ENCODE measurements around the gene TAGAP. TPM values are rescaled to one million over a fixed set of nuclear protein-coding genes. Genes with fewer than 3 reads are reported as not detected.
"Not testable (repeated sequence)": the region's sequence is repeated elsewhere in the genome, so short reads cannot be mapped to it uniquely, and the experiment has no call there.

TAGAP gene
- total RNA-seq, 4 donors from 2014 or later: 2.7 to 9.8 (median 4.6) TPM

DNA sequence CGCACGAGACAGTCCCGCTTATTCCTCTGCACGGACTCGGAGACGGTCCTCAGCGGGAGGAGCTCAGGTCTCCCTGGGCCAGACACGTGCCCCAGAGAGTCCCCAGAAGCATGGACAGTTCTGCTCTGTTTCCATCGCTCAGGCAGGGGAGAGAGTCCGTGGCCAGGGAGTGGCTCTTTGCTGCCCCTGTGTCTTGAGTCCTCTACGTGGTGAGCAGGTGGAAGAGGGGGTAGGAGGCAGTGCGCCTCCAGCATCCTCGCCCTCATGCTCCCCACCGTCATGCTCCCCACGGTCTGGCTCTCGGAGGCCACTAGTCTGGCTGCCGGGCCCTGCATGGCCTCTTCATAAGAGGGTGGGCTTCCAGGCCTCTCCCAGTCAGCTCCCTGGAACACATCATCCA lies 8.9 kb downstream of the TAGAP start:
- peaks cover 0 to 11% (median 0%) of the 10 kb centered on the region in 4 donors for H3K4me1 ChIP-seq
- H3K27me3 ChIP-seq: no peaks in the 10 kb centered on the region
- H3K27ac ChIP-seq: no peak overlapping the region
- H3K4me3 ChIP-seq: no peak overlapping the region
- 92 to 95% methylated on average over 13 to 16 of the region's 17 CpGs for WGBS, 2 donors
- H3K9me3 ChIP-seq: no peaks in the 10 kb centered on the region
- TF ChIP-seq CTCF (IDR thresholded peaks at IDR 0.05): no peak
- no peak for TF ChIP-seq EP300 (IDR thresholded peaks at IDR 0.05)
- H3K36me3 ChIP-seq: peaks cover 0 to 14% (median 0%) of the 10 kb centered on the region in 3 donors
- DNase-seq (ENCODE audit: low spot score in 2 of 2): no peak

DNA sequence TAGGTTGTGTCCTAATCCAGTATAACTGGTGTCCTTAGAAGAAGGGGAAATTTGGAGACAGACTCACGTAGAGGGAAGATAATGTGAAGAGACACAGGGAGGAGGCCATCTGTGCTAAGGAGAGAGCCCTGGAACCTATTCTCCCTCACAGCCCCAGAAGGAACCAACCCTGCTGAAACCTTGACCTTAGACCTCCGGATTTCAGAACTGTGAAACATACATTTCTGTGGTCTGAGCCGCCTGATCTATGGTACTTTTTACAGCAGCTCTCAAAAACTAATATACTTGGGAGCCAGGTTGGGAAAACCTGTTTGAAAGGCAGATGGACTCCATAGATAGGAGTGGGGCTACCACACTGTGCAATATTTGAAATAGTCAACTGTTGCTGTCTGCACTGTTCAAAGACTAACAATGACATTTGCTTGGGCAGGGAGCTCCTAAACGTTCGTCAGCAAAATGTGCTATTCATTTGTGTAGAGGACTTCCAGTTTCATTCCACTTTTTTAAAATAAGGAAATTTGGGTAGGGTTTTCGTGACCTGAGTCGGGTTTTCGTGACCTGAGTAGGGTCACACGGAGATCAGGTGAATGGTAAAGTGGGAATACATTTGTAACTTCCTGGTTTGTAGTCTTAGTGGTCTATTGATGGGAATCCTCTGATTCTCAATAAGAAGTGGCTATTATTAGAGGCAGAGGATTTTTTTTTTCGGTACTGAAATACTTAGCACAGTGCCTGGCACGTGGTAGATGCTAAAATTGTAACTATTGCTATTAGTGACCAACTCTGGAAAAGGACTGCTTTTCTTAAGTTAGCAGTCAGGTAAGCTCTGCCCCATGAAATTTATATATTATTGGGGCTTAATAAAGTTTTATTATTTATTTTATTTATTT lies 11.4 kb downstream of the TAGAP start:
- no peak for DNase-seq (ENCODE audit: low spot score in 2 of 2)
- WGBS, 2 donors: 75 to 79% methylated on average over 11 of the region's 11 CpGs
- Histone ChIP-seq H3K27me3 (no peaks in the 10 kb centered on the region), H3K9me3 (no peaks in the 10 kb centered on the region), H3K27ac (peak overlapping the region in 2 of 4 donors; percentile 17 to 31), H3K4me3 (no peak overlapping the region), H3K4me1 (no peaks in the 10 kb centered on the region), H3K36me3 (peaks cover 0 to 14% (median 0%) of the 10 kb centered on the region in 3 donors)
- TF ChIP-seq EP300 (IDR thresholded peaks at IDR 0.05) (no peak), POLR2A (IDR thresholded peaks at IDR 0.05) (no peak), CTCF (IDR thresholded peaks at IDR 0.05) (no peak)

- no peaks in the 10 kb centered on the region for H3K27me3 ChIP-seq
- 58 to 68% methylated on average over 5 of the region's 5 CpGs for WGBS, 2 donors
- H3K4me1 ChIP-seq: no peaks in the 10 kb centered on the region
- peaks cover 0 to 13% (median 0%) of the 10 kb centered on the region in 3 donors for H3K36me3 ChIP-seq
- DNase-seq (ENCODE audit: low spot score in 2 of 2): no peak
- H3K4me3 ChIP-seq: no peak overlapping the region
- no peak for TF ChIP-seq EP300 (IDR thresholded peaks at IDR 0.05)
- TF ChIP-seq CTCF (IDR thresholded peaks at IDR 0.05): no peak
- no peak for TF ChIP-seq POLR2A (IDR thresholded peaks at IDR 0.05)
- no peaks in the 10 kb centered on the region for H3K9me3 ChIP-seq
- no peak overlapping the region for H3K27ac ChIP-seq
Observed at GRCh38 chr6:159031846-159032245, 12.9 kb downstream of the TAGAP start.

DNA sequence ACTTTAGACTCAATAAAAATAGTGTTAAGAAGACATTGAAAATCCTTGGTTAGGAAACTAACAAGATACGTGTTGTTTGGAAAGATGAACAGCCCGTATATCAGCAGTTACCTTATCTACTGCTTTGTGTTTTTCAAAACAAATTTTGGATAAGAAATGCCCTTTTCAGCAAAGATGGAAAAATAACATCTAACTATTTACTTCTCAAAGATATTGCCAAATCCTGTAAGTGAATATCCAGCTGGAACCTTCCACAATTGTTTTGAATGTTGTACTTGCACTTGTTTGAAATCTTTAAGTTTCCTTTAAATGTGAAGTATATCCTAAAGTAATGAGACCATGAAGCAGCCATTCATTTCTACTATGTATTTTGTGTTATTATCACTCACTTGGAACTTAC lies 14.6 kb downstream of the TAGAP start:
- Histone ChIP-seq H3K4me3 (no peak overlapping the region), H3K27ac (no peak overlapping the region), H3K4me1 (no peaks in the 10 kb centered on the region), H3K36me3 (peaks cover 0 to 9% (median 0%) of the 10 kb centered on the region in 3 donors), H3K9me3 (peaks cover 0 to 13% (median 0%) of the 10 kb centered on the region in 4 donors), H3K27me3 (no peaks in the 10 kb centered on the region)
- TF ChIP-seq CTCF (IDR thresholded peaks at IDR 0.05): no peak
- no peak for TF ChIP-seq EP300 (IDR thresholded peaks at IDR 0.05)
- TF ChIP-seq POLR2A (IDR thresholded peaks at IDR 0.05): no peak
- no peak for DNase-seq (ENCODE audit: low spot score in 2 of 2)
- 82 to 87% methylated on average over 2 of the region's 2 CpGs for WGBS, 2 donors

GRCh38 chr6:159025224-159025623 lies 19.6 kb downstream of the TAGAP start:
- DNase-seq (ENCODE audit: low spot score in 2 of 2); H3K4me3 ChIP-seq; H3K27ac ChIP-seq; H3K4me1 ChIP-seq; H3K27me3 ChIP-seq: not testable (repeated sequence)
- 47 to 97% methylated on average over 1 of the region's 1 CpG for WGBS, 2 donors
- Histone ChIP-seq H3K9me3 (peaks cover 0 to 29% (median 0%) of the 10 kb centered on the region in 4 donors), H3K36me3 (peaks cover 0 to 23% (median 0%) of the 10 kb centered on the region in 3 donors)
